H1 (cell line): ENCODE results near the gene KCNMA1. TPM values are rescaled to one million over a fixed set of nuclear protein-coding genes. Genes with fewer than 3 reads are reported as not detected.

ENCODE experiments used
- ATF3 ChIP-seq: IDR thresholded peaks from 2 replicates; pipeline ENCODE4 v1.6.1; 2011; ENCODE audit warnings: low read depth, mild to moderate bottlenecking, low read length; ENCODE audit not compliant: insufficient read depth
- BRCA1 ChIP-seq: IDR thresholded peaks from 2 replicates; pipeline ENCODE4 v1.6.1; 2012; ENCODE audit warnings: low read depth, low read length, improper control_type of control experiment
- CBX5 ChIP-seq: fragments of 300-800, 300-1000 bp; sonication (generic); IDR thresholded peaks from 2 replicates; pipeline ENCODE4 v1.7.1; 2016; ENCODE audit warnings: antibody characterized with exemption, low read length, low read depth
- CREB1 ChIP-seq: IDR thresholded peaks from 2 replicates; pipeline ENCODE4 v1.6.1; 2012; ENCODE audit warnings: inconsistent platforms
- CTBP2 ChIP-seq: IDR thresholded peaks from 2 replicates; pipeline ENCODE4 v1.7.0; 2011; ENCODE audit warnings: borderline replicate concordance, mild to moderate bottlenecking, moderate library complexity, mixed read lengths, low read length; ENCODE audit not compliant: insufficient read depth, insufficient read length
- CTCF ChIP-seq, 3 experiments: IDR thresholded peaks; 1 replicate in 2 of 3; 2 replicates in 1 of 3; pipeline versions ENCODE4 v1.5.1 to v1.6.1; 2011; ENCODE audit warnings: low read length in 3 of 3, mild to moderate bottlenecking in 3 of 3, inconsistent platforms in 2 of 3, low read depth in 1 of 3, moderate library complexity in 1 of 3; ENCODE audit not compliant: insufficient read depth in 1 of 3; ENCODE audit errors: control extremely low read depth in 1 of 3
- FOSL1 ChIP-seq: IDR thresholded peaks from 2 replicates; pipeline ENCODE4 v1.6.1; 2011; ENCODE audit warnings: mild to moderate bottlenecking, low read depth, low read length, moderate library complexity; ENCODE audit not compliant: insufficient read depth
- MAX ChIP-seq: IDR thresholded peaks from 2 replicates; pipeline ENCODE4 v1.6.1; 2012; ENCODE audit warnings: inconsistent platforms
- POU5F1 ChIP-seq: IDR thresholded peaks from 2 replicates; pipeline ENCODE4 v1.6.1; 2011; ENCODE audit warnings: low read depth, mild to moderate bottlenecking, low read length, moderate library complexity
- TAF7 ChIP-seq: optimal IDR thresholded peaks from 2 replicates; pipeline ENCODE3; 2011; ENCODE audit warnings: low read depth, mild to moderate bottlenecking, inconsistent platforms, low read length, moderate library complexity, borderline replicate concordance
- TCF12 ChIP-seq: IDR thresholded peaks from 2 replicates; pipeline ENCODE4 v1.6.1; 2011; ENCODE audit warnings: low read depth, mild to moderate bottlenecking, low read length
- polyA plus RNA-seq, 7 experiments: library from polyadenylated mRNA; depleted of rRNA in 3 of 7; stranded (reverse) in 5 of 7; unstranded in 2 of 7; fragments of >200 nt in 5 of 7; fragments of 200-250 nt in 2 of 7; gene quantifications; 1 replicate in 5 of 7; 2 replicates in 1 of 7; 4 replicates in 1 of 7; pipeline versions ENCODE4 v1.2.1 to v1.2.3, GENCODE V29; 2011 to 2013; ENCODE audit warnings: missing spikeins in 2 of 7, mixed read lengths in 2 of 7
- total RNA-seq: library from RNA; stranded (reverse); fragmentation: NEBNext Ultra II Directional; extraction: Animal tissue kit (Norgen Biotek cat#: 25700); gene quantifications from 2 replicates; pipeline ENCODE4 v1.2.1, GENCODE V29; 2021

KCNMA1 gene
- total and polyA plus RNA-seq, 2 of the 8 experiments (the other 6 are each of a cell fraction or from before 2014, with no cell fraction given): 10.2 to 11.1 TPM

- TF ChIP-seq CTCF (IDR thresholded peaks at IDR 0.05; ENCODE audit: control extremely low read depth in 1 of 3, insufficient read depth in 1 of 3, low read depth in 1 of 3, low read length in 3 of 3) (no peak), TCF12 (no peak), MAX (no peak), CREB1 (no peak), CBX5 (no peak), POU5F1 (no peak), ATF3 (no peak), CTBP2 (no peak), BRCA1 (no peak), TAF7 (no peak), FOSL1 (no peak)
- TF ChIP-seq, all 59 proteins: peak for 0
Measured at GRCh38 chr10:77240041-77240652, 397.5 kb downstream of the KCNMA1 start (continued).
